GM18519 (cell line): ENCODE data around the gene OR4E1.
"Not testable (repeated sequence)": the region's sequence is repeated elsewhere in the genome, so short reads cannot be mapped to it uniquely, and the experiment has no call there.

Experiments used
- ATAC-seq: cut with Tn5 transposase; IDR thresholded peaks from one replicate; pipeline ENCODE4 v1.9.1; 2021; ENCODE audit warnings: mild to moderate bottlenecking, moderate library complexity; ENCODE audit not compliant: unreplicated experiment, low FRiP score

The OR4E1 gene

GRCh38 chr14:21673718-21674117, at the start of gene OR4E1:
Gene OR4E1, minus strand, starts transcription at chr14:21673818. Its CDS starts 2,883 bp downstream, at chr14:21670935.
- ATAC-seq = no peak

- no peak for ATAC-seq
These were observed 47.9 kb upstream of the OR4E1 start for GRCh38 chr14:21721504-21721903.

GRCh38 chr14:21719841-21720240, 46.2 kb upstream of the OR4E1 start:
- ATAC-seq = no peak

- no peak for ATAC-seq
These were observed 40.8 kb upstream of the OR4E1 start for GRCh38 chr14:21714318-21714929.

GRCh38 chr14:21712036-21712435, 38.4 kb upstream of the OR4E1 start:
- ATAC-seq = no peak

GRCh38 chr14:21711360-21711961, 37.8 kb upstream of the OR4E1 start:
- no peak for ATAC-seq

- ATAC-seq = no peak
These were observed 30.7 kb upstream of the OR4E1 start for GRCh38 chr14:21704338-21704737.

- no peak for ATAC-seq
These were observed 30.0 kb upstream of the OR4E1 start for GRCh38 chr14:21703357-21704326.

GRCh38 chr14:21702316-21702715, 28.7 kb upstream of the OR4E1 start:
- no peak for ATAC-seq

- ATAC-seq = no peak
These were observed 25.9 kb upstream of the OR4E1 start for GRCh38 chr14:21699551-21699950.

- not testable (repeated sequence) for ATAC-seq
These were observed 24.9 kb upstream of the OR4E1 start for GRCh38 chr14:21698538-21698937.

- ATAC-seq = not testable (repeated sequence)
These were observed 24.0 kb upstream of the OR4E1 start for GRCh38 chr14:21697662-21698061.

- ATAC-seq = no peak
These were observed 20.8 kb upstream of the OR4E1 start for GRCh38 chr14:21694425-21694824.

GRCh38 chr14:21686468-21686867, 12.8 kb upstream of the OR4E1 start:
- no peak for ATAC-seq

- ATAC-seq = no peak
These were observed 6.5 kb upstream of the OR4E1 start for GRCh38 chr14:21680072-21680471.

- no peak for ATAC-seq
These were observed 1.9 kb upstream of the OR4E1 start for GRCh38 chr14:21675566-21675965.

GRCh38 chr14:21672116-21672515, 1.5 kb downstream of the OR4E1 start:
- ATAC-seq = no peak

GRCh38 chr14:21671371-21671770, 2.2 kb downstream of the OR4E1 start:
- no peak for ATAC-seq

GRCh38 chr14:21669284-21669683, 4.3 kb downstream of the OR4E1 start:
- ATAC-seq = no peak

- no peak for ATAC-seq
These were observed 5.2 kb downstream of the OR4E1 start for GRCh38 chr14:21668377-21668776.

GRCh38 chr14:21656980-21657379, 16.6 kb downstream of the OR4E1 start:
- ATAC-seq = no peak
